Measurements from ENCODE around the gene ACTR6.
"Not testable (repeated sequence)": the region's sequence is repeated elsewhere in the genome, so short reads cannot be mapped to it uniquely, and the experiment has no call there.

ACTR6 gene

DNA sequence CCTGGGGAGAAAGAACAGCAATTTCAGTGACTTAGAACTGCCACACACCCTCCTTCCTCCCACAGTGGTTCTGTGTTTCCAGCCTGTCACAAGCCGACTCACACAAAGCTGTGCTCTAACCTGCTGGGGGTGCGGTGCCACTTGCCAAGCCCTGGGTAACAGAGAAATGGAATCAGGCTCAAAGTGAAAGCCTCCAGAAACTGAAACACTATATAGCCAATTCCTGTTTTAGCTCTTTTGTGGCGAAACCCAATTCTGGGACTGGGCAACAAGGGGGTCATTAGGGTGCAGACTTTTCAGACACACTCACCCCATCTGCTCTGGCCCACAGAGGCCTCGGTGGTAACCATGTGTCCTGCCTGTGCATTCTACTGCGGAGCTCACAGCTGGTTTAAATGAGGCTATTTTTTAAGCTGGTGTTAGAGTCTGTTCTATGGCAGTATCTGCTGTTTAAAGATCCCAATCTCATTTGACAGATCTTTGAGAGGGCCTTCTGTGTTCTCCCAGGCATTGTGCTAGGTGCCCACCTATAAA is 15.2 kb upstream of the ACTR6 start:
- DNase-seq: no peak

DNA sequence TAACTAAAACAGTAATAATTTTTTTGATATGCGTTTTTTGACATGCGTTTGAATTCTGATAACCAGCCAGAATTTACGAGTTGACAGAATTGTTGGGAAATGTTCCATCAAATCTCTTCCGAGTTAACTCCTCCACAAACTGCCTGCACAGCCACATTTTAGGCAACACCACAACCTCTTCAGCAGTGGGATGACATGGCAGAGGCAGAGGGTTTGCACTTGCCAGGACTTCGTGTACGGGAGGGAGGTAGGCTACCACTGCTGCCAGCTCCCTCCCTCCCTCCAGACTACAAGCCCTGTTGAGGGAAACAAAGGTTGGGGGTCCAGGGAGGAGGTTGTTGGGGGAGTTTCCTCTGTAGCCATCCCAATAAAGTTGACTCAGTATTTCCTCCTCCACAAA is 14.5 kb upstream of the ACTR6 start:
- DNase-seq: no peak

DNA sequence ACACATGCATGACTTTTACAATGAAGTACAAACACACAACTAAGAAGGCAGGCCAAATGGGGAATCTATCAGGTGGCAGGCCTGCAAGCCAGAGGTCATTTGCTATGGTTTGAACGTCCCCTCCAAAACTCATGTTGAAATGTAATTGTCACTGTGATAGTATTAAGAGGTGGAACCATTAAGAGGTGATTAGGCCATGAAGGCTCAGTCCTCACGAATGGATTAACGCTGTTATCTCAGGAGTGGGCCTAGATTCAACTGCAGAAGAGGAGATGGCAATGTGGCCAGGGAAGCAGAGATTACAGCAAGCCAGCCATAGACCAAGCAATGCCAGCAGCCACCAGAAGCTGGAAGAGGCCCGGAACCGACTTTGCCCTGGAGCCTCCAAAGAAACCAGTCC is 13.5 kb upstream of the ACTR6 start:
- no peak for DNase-seq

DNA sequence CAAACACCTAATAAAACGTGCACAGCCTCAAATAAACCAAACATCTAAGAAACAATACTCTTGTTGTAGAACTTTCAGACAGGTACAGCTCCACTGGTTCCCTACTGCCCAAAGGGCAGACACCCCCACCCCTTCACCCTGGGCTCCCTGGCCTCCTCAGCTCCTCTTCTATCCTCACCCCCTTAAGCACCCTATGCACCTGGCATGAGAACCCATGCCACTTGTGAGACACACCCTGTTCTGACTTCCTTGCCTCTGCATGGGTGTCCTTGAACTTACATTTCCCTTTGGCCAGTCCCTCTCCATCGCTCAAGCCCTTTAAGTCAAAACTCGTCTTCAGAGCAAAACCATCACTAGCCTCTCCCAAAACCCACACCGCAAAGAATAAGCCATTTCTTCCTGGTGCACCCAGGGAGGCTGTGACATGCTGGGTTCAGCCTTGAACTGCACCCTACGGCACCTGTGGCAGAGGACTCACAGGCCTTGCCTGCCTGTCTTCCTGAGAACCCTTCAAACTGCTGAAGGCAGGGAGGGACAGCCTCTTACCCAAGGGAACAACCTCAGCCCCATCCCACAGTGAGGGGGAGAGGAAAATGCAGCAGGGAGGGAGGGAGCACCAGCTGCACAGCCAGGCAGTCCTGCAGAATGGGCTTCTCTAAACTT is 12.6 kb upstream of the ACTR6 start:
- DNase-seq: no peak

DNA sequence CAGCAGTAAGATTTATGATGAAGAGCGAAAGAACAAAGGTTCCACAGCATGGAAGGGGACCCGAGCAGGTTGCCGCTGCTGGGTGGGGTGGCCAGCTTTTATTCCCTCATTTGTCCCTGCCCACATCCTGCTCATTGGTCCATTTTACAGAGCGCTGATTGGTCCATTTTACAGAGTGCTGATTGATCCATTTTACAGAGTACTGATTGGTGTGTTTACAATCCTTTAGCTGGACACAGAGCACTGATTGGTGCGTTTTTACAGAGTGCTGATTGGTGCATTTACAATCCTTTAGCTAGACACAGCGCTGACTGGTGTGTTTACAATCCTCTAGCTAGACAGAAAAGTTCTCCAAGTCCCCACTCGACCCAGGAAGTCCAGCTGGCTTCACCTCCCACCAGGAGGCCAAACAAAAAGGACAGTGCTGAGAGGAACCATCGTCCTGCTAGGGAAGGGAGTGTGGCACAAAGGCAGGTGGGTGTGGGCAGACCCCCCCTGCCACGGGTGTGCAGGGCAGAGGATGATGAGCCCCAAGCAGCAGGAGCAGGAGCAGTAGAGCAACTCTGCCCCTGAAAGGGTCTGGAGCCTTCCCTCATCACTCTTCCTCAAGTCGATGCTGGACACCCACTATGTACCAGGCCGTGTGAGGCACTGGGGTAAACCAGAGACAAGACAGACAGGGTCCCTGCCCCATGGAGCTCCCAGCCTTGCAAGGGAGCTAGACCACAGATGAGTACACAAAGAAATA is 11.6 kb upstream of the ACTR6 start:
- not testable (repeated sequence) for DNase-seq

DNA sequence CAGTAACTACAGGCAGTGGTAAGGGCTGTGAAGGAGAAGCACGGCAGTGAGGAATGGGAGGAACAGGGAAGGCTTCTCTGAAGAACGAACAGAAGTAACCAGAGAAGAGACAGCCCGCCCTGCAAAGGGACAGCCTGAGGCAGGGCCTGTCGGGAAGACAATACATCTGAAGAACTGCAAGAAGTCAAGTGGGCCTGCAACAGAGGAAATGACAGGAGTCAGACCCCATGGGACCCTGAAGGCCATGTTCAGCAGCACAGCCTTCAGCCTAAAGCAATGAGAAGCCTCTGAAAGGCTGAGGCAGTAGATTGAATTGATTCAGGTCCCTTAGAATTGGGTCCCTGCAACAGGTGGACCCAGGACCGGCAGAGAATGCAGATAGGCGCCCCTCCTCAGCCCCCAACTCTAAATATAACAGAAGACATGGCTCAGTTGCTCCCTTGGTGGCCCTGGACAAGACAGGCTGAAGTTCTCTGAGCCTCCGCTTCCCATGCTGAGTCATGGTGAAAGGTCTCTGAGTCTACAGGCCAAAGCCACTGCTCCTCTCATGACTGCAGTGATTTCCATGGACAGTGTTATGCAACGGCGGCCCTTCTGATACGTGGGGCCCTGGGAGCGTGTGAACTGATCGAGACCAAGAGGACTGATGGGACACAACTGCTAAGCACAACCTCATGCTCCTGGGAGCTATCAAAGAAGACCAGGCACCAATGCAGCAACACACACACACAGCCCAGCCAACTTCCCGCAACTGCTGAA is 10.8 kb upstream of the ACTR6 start:
- DNase-seq: no peak

DNA sequence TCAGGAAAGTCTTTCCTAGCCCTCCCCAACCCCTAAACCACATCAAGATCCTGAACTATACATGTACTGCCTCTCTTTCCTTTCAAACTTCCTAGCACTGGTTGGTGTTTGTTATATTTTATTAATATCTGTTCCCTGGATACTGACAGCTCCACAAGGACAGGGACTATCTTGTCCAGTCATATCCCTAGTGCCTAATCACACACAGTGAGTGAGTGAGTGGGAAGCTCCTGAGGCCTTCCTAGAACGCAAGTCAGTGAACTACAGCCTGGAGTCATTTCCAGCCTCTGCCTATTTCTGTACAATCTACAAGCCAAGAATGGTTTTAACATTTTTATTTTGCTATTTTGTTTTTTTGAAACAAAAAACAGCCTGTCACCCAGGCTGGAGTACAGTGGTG is 7.5 kb upstream of the ACTR6 start:
- no peak for DNase-seq

DNA sequence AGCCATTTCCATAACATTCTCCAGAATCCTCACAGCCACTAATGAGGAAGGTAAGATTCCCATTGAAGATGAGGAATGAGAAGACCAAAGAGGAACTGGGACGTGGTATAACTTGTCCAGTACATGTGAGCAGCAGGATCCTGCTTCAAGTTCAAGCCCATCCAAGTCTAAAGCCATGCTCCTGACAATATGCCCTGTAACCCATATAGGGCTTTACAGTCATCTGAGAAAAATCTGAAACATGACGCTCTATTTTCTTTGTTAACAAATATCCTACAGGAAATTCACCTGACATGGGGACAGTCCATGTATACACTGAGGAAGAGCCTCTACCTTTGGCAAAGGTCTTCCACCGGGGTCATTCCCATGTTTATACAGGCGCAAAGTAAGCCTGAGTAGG is 3.1 kb upstream of the ACTR6 start:
- DNase-seq: no peak

DNA sequence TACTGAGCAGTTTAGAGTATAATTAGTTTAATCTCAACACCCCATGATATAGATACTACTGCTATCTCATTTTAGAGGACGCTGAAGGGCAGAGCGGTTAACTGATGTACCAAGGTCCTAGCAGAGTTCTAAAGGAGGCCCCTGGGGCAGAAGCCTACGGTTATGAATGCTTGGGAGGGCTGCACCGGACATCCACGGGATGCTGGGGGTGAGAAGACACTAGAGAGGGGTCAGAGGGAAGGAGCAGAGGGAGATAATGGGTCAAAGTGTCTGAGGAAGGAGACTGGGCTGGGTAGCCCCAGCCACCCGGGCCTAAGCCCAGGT is 1.6 kb upstream of the ACTR6 start:
- DNase-seq: no peak

DNA sequence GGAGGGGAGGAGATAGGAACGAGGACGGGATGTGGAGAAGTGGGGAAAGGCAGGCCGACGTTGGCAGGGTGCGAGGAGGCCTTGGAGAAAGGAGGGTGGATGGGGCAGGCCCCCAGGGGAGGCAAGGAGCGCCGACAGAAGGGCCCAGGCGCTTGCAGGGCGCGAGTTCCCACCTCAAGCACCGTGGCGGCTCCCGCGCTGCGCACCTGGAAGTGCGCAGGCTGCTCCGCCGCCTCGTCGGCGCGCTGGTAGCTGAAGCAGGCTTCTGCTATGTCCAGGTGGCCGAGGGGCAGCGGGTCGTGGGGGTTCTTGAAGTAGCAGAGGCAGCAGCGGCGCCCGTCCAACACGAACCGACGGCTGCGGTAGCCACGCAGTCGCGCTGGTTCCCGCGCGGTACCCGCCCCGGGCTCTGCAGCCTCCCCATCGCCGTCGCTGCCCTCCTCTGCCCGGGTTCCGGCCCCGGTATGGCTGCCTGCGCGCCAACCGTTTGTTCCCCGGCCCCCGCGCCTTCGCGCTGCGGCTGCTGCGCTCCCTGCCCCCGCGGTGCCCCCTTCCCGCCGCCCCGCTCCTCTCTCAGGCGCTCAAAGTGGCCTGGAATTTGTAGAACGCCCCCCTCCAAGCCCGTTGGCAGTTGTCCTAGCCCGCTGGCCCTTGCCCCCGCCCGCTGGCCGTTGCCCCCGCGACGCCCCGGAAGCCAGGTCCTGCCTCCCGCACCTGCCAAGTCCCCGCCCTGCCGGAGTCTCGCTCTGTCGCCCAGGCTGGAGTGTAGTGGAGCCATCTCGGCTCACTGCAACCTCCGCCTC is 1.1 kb upstream of the ACTR6 start:
- peak; percentile 85 for DNase-seq

DNA sequence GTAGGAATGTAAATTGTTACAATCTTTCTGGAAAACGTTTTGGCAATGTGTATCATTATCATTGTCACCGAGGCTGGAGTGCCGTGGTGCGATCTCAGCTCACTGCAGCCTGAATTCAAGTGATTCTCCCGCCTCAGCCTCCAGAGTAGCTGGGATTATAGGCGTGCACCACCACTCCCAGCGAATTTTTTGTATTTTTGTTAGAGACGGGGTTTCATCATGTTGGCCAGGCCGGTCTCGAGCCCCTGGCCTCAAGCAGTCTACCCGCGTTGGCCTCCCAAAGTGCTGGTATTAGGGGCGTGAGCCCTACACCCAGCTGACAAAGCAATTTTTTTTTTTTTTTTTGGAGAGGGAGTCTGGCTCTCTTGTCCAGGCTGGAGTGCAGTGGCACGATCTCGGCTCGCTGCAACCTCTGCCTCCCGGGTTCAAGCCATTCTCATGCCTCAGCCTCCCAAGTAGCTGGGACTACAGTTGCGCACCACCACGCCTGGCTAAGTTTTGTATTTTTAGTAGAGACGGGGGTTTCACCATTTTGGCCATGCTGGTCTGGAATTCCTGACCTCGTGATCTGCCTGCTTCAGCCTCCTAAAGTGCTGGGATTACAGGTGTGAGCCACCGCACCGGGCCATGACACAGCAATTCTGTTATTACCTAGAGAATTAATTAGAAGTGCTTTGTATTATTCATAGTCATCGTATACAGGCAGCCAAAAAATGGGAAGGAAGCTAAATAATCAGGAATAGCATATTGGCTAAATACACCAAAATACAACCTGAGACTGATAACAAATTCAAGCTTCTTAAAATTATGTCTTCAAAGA is 1.2 kb downstream of the ACTR6 start:
- no peak for DNase-seq

DNA sequence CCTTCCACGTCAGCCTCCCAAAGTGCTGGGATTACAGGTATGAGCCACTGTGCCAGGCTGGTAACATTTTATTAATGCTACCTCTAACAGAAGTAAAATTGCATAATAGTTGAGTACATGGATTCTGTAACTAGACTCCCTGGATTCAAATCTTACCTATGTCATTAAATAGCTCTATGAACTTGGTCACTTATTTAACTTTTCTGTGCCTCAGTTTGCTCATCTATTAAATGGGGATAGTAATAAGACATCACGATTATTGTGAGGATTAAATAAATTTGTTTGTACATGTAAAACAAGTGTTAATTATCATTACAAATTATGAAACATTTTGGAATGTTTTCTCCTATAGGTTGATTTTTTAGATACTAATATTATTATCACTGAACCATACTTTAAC is 6.7 kb downstream of the ACTR6 start:
- DNase-seq: no peak

DNA sequence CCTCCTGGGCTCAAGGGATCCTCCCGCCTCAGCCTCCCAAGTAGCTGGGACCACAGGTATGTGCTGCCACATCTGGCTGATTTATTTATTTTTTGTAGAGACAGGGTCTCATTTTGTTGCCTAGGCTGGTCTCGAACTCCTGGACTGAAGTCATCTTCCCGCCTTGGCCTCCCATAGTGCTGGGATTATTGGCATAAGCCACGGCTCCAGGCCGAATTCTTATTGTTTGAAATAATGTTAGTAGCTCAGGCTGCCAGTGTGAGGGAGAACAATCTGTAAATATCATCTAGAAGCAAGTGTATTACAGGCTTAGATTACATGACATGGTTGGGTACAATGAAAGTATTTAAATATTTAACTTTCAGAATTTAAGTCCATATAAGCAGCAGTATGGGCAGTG is 8.2 kb downstream of the ACTR6 start:
- DNase-seq: no peak

DNA sequence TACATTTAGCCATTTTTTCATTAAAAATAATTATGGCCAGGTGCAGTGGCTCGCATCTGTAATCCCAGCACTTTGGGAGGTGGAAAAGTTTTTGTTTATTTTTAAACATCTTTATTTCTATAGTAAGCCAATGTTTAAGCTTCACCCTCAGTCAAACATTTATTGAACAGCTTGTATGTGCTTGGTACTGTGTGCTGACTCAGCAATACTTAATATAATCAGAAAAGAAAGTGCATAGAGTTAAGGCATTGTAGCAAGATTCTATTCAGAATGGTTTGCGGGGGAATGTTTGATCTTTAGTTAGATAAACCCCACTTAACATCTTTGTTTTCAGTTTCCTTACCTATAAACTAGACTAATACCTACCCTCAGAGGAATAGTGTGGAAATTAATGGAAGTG is 11.1 kb downstream of the ACTR6 start:
- no peak for DNase-seq

DNA sequence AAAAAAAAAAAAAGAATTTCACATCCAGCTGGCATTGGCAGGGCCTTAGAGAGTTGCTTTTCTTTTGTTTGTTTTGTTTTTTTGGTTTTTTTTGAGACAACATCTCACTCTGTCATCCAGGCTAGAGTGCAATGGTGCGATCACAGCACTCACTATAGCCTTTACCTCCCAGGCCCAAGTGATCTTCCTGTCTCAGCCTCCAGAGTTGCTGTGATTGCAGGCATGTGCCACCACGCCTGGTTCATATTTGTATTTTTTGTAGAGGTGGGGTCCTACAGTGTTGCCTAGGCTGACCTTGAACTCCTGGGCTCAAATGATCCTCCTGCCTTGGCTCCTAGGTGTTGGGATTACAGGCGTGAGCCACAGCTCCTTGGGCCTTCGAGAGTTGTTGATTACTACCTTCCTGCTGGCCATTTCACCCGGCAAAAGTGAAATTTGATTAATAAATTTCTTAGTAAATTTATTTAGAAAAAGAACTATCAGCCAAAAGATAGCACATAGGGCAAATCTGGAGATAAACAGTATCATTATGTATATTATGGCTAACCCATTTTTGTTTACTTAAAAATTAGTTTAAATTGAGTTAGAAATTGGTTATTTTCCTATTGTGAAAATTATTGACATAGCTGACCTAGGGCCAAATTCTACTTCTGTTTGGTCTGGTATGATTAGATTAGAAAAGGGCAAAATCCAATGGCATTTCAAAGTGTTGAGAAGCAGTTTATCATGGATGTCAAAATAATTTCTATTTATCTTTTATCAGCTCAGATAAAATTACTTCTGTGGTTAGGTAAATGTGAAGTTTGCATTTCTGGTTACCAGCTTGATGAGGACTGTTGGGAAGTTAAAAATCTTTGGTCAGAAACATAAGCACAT is 12.6 kb downstream of the ACTR6 start:
- no peak for DNase-seq

DNA sequence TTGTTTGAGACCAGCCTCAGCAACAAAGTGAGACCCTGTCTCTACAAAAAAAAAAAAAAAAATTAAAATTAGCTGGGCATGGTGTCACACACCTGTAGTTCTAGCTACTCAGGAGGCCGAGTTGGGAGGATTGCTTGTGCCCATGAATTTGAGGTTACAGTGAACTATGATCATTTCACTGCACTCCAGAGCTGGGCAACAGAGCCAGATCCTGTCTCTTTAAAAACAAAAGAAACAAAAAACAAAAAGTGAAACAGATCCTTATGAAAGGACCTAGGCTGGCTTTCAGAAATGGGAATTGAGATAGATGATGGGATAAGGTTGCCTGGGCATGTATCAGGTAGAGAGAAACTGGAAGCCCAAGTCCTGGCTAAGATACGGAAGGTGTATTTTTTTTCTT is 13.9 kb downstream of the ACTR6 start:
- DNase-seq: no peak

DNA sequence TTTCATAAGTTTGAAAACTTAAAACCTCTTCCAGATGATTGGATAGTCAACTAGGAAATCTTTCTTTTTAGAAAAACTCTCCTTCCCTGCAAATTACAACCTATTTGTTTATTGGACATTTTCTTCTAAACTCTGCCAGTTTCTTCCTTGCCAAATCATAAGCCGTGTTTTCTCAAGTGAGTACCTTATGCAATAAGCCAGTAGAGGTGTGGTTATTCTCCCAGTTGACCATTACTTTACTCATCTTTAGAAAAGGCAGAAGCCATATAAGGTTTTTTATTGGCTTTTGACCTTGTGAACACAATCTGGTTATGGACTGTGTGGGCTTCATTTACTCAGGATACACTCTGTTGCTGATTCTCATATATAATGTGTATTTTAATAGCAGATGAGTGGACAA is 14.6 kb downstream of the ACTR6 start:
- DNase-seq: no peak

DNA sequence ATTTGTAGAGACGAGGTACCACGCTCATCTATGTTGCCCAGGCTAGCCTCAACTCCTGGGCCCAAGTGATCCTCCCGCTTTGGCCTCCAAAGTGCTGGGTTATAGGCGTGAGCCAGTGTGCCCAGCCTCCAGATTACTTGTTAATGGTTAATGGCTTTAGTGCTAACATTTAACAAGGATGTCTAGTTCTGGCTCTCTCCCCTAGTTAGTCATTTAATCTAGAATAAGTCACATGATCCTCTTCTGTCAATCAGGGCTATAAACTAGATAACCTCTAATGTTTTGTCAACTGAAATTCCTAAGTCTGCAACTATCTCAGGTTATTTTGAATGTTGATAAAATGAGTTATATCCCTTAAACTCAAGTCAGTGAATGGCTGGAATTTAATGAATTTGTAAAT is 15.7 kb downstream of the ACTR6 start:
- DNase-seq: no peak

DNA sequence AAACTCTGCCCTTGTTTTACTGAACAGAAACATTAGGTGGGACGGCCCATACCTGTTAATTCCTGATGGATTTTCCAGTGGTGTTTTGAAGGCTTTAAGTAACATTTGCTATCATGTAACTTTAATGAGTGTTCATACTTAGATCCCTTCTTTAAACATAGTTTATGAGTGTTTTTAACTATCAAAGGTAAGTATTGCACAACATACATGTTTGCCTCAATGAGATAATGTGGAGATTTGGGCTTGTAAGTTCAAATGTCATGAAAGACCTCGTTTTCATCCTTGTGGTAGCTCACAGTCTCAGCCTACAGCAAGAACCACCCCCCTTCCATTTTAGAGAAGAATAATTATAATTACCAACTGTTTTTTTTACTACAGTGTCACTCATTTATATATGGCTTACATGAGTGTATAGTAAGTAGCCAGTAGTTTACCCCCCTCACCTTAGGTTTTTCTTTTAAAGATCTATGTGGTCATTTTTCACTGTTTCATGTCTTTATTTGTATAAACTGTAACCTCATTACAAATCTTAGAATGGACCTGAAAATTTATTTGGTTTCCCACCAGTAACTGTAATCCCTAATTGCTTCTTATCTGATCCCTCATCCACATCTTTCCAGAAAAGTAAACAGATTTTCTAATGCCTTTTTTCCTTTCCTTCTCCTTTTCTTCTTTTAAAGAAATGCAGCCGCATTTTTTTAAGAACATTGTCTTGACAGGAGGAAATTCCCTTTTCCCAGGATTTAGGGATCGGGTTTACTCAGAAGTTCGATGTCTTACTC is 18.9 kb downstream of the ACTR6 start:
- DNase-seq: no peak

DNA sequence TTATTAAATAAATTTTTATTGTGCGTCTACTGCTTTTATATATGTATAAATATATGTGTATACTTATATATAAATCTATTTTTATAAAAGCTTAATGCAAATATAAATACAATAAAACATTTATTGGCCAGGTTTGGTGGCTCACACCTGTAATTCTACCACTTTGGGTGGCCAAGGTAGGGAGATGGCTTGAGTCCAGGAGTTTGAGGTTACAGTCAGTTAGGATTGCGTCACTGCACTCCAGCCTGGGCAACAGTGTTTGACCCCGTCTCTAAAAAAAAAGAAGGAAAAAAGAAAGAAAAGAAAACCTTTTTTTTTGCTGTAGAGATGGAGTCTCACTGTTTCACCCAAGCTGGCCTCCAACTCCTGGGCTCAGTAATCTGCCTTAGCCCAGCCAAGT is 20.9 kb downstream of the ACTR6 start:
- no peak for DNase-seq

All from activated CD8-positive, alpha-beta memory T cell treated with anti-CD3 and anti-CD28 coated beads for 24 hours (primary cell).